ENCODE data around the gene STK38L. TPM values are rescaled to one million over a fixed set of nuclear protein-coding genes. Genes with fewer than 3 reads are reported as not detected.

The STK38L gene
- total and polyA plus RNA-seq, 5 experiments from 2014 or later, result 6.8 to 23.6 (median 11.6) TPM

DNA sequence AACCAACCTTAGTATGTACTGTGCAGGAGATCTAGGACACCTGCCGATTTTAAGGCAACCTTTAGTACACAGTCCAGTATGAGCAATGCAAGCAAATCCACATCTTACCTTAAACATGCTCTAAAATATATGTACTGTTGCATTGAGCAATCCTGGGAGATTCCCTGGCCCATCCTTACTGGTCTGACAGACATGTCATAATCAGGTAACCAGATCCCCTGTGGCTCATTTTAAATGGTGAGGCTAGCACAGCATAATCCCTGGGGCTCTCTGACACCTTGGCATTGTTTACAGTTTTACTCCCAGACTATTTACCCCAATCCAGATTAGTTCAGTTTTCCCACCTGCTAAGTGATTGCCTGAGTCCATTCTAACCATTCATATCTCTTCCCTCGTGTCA is 103.7 kb downstream of the STK38L start:
- no peaks in the 10 kb centered on the region for H3K9me3 Mint-ChIP-seq
- no peak overlapping the region for H3K4me3 Mint-ChIP-seq
- ATAC-seq (no peak), DNase-seq (no peak)
- H3K36me3 Mint-ChIP-seq, result no peaks in the 10 kb centered on the region
- POLR2A ChIA-PET, result no interaction called here
- no peak overlapping the region for H3K27ac Mint-ChIP-seq
- H3K27me3 Mint-ChIP-seq, result peaks cover 1 to 8% (median 2%) of the 10 kb centered on the region in 5 donors
- H3K4me1 Mint-ChIP-seq, result peaks cover 0 to 2% (median 0%) of the 10 kb centered on the region in 4 donors

DNA sequence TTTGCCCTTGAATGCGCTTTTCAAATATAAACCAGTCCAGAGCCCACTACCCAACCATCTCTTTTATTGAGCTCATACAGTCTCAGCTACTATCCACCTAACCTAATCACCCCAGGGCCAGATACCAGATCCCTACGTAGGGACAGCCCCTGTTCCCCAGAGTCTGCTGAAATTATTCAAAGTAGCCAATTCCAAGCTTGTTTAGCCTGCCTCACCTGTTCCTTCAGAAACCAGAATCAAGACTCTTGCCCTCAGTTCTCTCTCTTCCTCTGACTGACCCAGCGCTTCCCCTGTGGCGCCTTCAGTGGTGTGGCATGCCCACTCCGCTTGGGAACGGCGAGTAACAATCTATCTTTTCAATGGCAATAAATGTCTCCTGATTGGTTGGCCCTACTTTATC is 107.4 kb downstream of the STK38L start:
- peaks cover 0 to 2% (median 0%) of the 10 kb centered on the region in 4 donors for H3K4me1 Mint-ChIP-seq
- ATAC-seq, result no peak
- no peaks in the 10 kb centered on the region for H3K36me3 Mint-ChIP-seq
- no peak overlapping the region for H3K4me3 Mint-ChIP-seq
- H3K27ac Mint-ChIP-seq, result no peak overlapping the region
- no peaks in the 10 kb centered on the region for H3K9me3 Mint-ChIP-seq
- no peak for DNase-seq
- POLR2A ChIA-PET, result no interaction called here
- H3K27me3 Mint-ChIP-seq, result peaks cover 1 to 13% (median 2%) of the 10 kb centered on the region in 5 donors

DNA sequence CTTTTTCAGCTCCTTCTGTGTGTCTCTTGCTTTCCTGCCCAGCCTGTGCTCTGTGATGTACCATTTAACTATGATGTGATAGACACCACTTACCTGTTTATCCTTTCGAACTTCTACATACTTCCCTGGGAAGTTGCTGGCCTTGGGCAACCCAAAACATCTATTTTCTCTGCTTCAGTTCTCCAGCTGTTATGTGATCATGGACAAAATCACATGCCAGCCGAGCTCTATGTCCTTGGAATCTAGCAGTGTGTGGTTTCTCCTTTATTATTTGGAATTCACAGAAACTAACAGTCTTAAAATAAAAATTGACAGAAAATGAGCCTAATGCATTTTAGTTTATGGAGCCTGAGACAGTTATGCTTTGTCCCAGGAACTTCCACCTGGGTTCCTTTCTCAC is 111.4 kb downstream of the STK38L start:
- Mint-ChIP-seq H3K4me1 (no peaks in the 10 kb centered on the region), H3K9me3 (no peaks in the 10 kb centered on the region), H3K36me3 (no peaks in the 10 kb centered on the region), H3K27me3 (peaks cover 0 to 19% (median 1%) of the 10 kb centered on the region in 5 donors), H3K4me3 (no peak overlapping the region), H3K27ac (no peak overlapping the region)
- ATAC-seq (no peak), DNase-seq (no peak)
- POLR2A ChIA-PET, result no interaction called here

DNA sequence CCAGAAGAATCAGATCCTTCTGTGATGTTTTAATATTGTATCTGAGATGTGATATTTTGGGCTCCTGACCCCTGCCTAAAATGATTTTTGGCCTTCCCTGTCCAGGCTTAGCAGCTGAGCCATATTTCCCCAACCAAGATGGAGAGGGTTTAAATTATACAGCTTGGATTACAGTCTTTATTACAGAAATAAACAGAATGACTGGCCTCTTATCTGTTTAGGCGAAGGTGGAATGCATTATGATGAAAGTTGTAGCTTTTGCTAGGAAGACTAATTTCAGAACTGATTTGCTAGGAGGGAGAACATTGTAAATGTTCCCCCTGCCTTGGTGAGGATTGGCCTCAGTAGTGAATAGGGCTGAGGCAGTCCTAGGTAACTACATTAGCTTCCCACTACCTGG is 111.9 kb downstream of the STK38L start:
- POLR2A ChIA-PET, result no interaction called here
- Mint-ChIP-seq H3K4me1 (no peaks in the 10 kb centered on the region), H3K27me3 (peaks cover 0 to 19% (median 1%) of the 10 kb centered on the region in 5 donors), H3K4me3 (no peak overlapping the region), H3K9me3 (no peaks in the 10 kb centered on the region), H3K36me3 (no peaks in the 10 kb centered on the region), H3K27ac (no peak overlapping the region)
- DNase-seq, result no peak
- no peak for ATAC-seq

DNA sequence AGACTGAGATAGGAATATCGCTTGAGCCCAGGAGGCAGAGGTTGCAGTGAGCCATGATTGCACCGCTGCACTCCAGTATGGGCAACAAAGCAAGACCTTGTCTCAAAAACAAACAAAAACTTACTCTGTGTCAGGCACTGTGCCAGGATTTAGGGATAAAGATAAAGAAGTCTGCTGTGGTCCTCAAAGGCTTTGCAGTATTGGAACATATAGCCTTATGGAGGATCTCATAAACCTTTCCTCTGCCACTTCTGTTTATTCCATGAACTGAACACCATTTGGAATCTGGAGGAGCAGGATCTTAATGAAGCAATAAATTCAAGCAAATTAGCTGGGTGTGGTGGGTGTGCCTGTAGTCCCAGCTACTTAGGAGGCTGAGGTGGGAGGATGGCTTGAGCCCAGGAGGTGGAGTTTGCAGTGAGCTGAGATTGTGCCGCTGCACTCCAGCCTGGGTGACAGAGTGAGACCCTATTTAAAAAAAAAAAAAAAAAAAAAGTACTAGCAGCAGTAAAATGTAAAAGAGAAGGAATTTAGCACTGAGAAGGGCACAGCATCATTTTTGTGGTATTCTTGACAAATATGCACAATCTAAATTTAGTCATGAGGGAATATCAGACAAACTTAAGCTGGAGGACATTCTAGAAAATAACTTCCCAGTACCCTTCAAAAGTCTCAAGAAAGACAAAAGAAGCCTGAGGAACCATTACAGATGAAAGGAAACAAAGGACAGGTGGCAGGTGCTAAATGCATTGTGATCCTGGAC is 115.7 kb downstream of the STK38L start:
- no peak for DNase-seq
- H3K36me3 Mint-ChIP-seq, result no peaks in the 10 kb centered on the region
- H3K4me3 Mint-ChIP-seq, result no peak overlapping the region
- peaks cover 0 to 15% (median 0%) of the 10 kb centered on the region in 5 donors for H3K27me3 Mint-ChIP-seq
- POLR2A ChIA-PET, result no interaction called here
- ATAC-seq, result no peak
- H3K9me3 Mint-ChIP-seq, result peaks cover 0 to 5% (median 0%) of the 10 kb centered on the region in 9 donors
- no peaks in the 10 kb centered on the region for H3K4me1 Mint-ChIP-seq
- H3K27ac Mint-ChIP-seq, result no peak overlapping the region

DNA sequence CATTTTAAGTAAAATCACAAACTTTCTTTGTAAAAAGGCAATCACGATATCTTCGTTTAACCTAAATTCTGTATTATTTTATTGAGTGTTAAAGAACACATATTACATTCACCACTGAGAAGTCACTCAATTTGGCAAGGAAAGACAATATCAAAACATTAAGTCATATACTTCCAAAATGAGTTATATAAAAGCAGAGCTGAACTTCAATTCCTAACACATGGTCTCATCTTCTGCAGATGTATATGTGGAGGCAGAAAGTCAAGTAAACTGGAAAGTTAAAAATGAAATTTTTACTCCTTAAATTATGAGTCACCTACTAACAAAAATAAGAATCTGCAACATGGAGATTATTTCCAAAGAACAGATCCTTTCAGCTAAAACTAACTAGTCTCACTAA is 117.3 kb downstream of the STK38L start:
- H3K9me3 Mint-ChIP-seq, result peaks cover 0 to 5% (median 0%) of the 10 kb centered on the region in 9 donors
- H3K36me3 Mint-ChIP-seq, result no peaks in the 10 kb centered on the region
- POLR2A ChIA-PET, result interaction anchor here (0.9 kb wide), 1 partner anchor 28 kb away, joined by 3 read pairs; no protein-coding TSS in a partner anchor
- H3K4me3 Mint-ChIP-seq, result no peak overlapping the region
- H3K27me3 Mint-ChIP-seq, result peaks cover 0 to 6% (median 0%) of the 10 kb centered on the region in 5 donors
- DNase-seq (no peak), ATAC-seq (no peak)
- H3K27ac Mint-ChIP-seq, result no peak overlapping the region
- H3K4me1 Mint-ChIP-seq, result no peaks in the 10 kb centered on the region

DNA sequence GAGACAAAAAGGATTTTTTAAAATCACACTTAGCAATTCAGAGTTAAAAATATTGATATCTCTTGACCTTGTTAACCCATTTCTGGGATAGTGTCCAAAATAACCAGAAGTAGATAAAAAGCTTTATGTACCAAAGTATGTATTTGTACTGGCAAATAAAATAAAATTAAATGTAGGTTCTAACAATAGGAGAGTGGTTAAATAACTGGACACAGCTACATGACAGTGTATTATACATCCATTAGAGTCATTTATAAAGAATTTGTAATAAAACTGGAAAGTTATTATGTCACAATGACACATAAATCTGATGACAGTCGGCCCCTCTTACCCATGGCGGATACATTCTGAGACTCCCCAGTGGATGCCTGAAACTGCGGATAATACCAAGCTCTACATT is 122.5 kb downstream of the STK38L start:
- no peaks in the 10 kb centered on the region for H3K4me1 Mint-ChIP-seq
- no peak overlapping the region for H3K4me3 Mint-ChIP-seq
- ATAC-seq (no peak), DNase-seq (no peak)
- H3K27ac Mint-ChIP-seq, result no peak overlapping the region
- POLR2A ChIA-PET, result no interaction called here
- peaks cover 0 to 5% (median 0%) of the 10 kb centered on the region in 9 donors for H3K9me3 Mint-ChIP-seq
- H3K27me3 Mint-ChIP-seq, result peaks cover 5 to 28% (median 12%) of the 10 kb centered on the region in 5 donors
- H3K36me3 Mint-ChIP-seq, result no peaks in the 10 kb centered on the region

DNA sequence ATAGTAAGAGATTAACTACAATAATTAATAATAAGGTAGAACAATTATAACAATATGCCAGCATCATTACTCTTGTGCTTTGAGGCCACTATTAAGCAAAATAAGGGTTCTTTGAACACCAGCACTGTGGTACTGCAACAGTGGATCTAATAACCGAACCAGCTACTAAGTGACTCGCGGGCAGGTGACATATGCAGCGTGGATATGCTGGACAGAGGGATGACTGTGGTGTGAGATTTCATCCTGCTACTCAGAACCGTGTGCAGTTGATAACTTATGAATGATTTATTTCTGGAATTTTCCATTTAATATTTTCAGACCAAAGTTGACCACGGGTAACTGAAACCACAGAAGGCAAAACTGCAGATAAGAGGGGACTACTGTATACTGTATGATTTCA is 123.0 kb downstream of the STK38L start:
- H3K36me3 Mint-ChIP-seq, result no peaks in the 10 kb centered on the region
- ATAC-seq (no peak), DNase-seq (no peak)
- POLR2A ChIA-PET, result no interaction called here
- peaks cover 5 to 28% (median 12%) of the 10 kb centered on the region in 5 donors for H3K27me3 Mint-ChIP-seq
- H3K9me3 Mint-ChIP-seq, result peaks cover 0 to 5% (median 0%) of the 10 kb centered on the region in 9 donors
- H3K4me1 Mint-ChIP-seq, result no peaks in the 10 kb centered on the region
- no peak overlapping the region for H3K27ac Mint-ChIP-seq
- H3K4me3 Mint-ChIP-seq, result no peak overlapping the region

Other genes with a start within 250 kb of the STK38L start
- gene TM7SF3, start 229.9 kb upstream of the STK38L start, total RNA-seq, result 10 to 100 TPM; 23.5 to 26.5 TPM
- 10 to 100 TPM; 44.3 to 62.8 (median 51.4) TPM for gene TM7SF3, start 229.9 kb upstream of the STK38L start, polyA plus RNA-seq
- 10 to 100 TPM; 68.6 to 86.3 TPM for gene MED21, start 221.7 kb upstream of the STK38L start, total RNA-seq
- 10 to 100 TPM; 13.1 to 16.7 (median 16.5) TPM for gene MED21, start 221.7 kb upstream of the STK38L start, polyA plus RNA-seq
- gene C12orf71, start 161.7 kb upstream of the STK38L start, total RNA-seq, result not detected
- not detected for gene C12orf71, start 161.7 kb upstream of the STK38L start, polyA plus RNA-seq
- not detected for gene BMAL2, start 88.5 kb downstream of the STK38L start, total RNA-seq
- not detected for gene BMAL2, start 88.5 kb downstream of the STK38L start, polyA plus RNA-seq
- not detected for gene SMCO2, start 202.4 kb downstream of the STK38L start, total RNA-seq
- not detected for gene SMCO2, start 202.4 kb downstream of the STK38L start, polyA plus RNA-seq

All from naive thymus-derived CD8-positive, alpha-beta T cell (primary cell).